Activated T-cell treated with anti-CD3 and anti-CD28 coated beads for 1 hour (primary cell): ENCODE results near the gene GLB1L3.

Experiments
- DNase-seq: peaks from one replicate; pipeline ENCODE4 v3.0.0-alpha.2; 2020; ENCODE audit warnings: low read depth

Gene GLB1L3

GRCh38 chr11:134364261-134364660 is 88.1 kb downstream of the GLB1L3 start:
- no peak for DNase-seq

- DNase-seq = no peak
Observed at GRCh38 chr11:134365011-134365925, 89.1 kb downstream of the GLB1L3 start.

GRCh38 chr11:134366254-134366653 is 90.1 kb downstream of the GLB1L3 start:
- DNase-seq = no peak

- DNase-seq = no peak
Observed at GRCh38 chr11:134367781-134368180, 91.6 kb downstream of the GLB1L3 start.
